Measurements from ENCODE around the gene GIMD1.
A peak's percentile ranks its signal among the peaks of the same experiment; 100 is the strongest.
"Not testable (repeated sequence)": the region's sequence is repeated elsewhere in the genome, so short reads cannot be mapped to it uniquely, and the experiment has no call there.

Gene GIMD1

GRCh38 chr4:106368678-106369077 is at the start of gene GIMD1:
Gene GIMD1 (minus strand): TSS chr4:106368778. CDS start chr4:106367435, 1,343 bp downstream.
- no peak for DNase-seq (ENCODE audit: low spot score)

DNA sequence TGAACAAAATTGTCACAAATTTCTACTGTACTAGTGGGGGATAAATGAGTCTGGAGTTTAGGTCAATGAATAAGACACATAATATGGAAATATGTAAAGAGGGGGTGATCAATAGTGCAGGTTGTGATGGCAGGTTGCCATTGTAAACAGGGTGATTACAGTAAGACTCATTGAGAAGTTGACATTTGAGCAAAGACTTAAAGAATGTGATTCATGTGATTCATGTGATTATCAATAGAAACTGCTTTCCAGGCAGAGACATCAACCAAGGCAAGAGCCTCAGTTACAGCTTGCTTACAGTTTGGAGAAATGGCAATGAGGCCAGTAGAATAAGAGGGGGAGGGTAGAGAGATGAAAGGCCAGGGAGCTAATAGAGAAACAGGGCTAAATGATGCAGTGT is 45.8 kb upstream of the GIMD1 start:
- DNase-seq (ENCODE audit: low spot score): no peak

- DNase-seq (ENCODE audit: low spot score): no peak
Measured at GRCh38 chr4:106409901-106410889, 41.6 kb upstream of the GIMD1 start.

DNA sequence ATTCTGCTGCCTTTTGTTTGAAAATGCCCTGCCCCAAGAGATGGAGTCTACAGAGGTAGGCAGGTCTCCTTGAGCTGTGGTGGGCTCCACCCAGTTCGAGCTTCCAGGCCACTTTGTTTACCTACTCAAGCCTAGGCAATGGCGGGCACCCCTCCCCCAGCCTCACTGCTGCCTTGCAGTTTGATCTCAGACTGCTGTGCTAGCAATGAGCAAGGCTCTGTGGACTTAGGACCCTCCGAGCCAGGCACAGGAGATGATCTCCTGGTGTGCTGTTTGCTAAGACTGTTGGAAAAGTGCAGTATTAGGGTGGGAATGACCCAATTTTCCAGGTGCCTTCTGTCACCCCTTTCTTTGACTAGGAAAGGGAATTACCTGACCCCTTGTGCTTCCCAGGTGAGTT is 39.4 kb upstream of the GIMD1 start:
- DNase-seq (ENCODE audit: low spot score): not testable (repeated sequence)

GRCh38 chr4:106401157-106401556 is 32.6 kb upstream of the GIMD1 start:
- DNase-seq (ENCODE audit: low spot score): no peak

DNA sequence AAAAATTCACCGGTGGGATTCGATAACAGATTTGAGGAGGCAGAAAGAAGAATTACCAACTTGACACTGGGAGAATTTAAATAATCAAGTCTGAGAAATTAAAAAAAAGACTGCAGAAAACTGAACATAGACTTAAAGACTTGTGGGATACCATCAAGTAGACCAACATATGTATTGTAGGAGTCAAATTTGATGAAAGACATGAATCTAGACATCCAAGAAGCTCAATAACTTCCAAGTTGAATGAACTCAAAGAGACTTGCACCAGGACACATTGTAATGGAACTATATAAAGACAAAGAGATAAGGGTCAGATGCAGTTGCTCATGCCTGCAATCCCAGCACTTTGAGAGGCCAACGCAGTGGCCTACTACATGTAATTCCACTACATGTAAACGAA is 30.3 kb upstream of the GIMD1 start:
- not testable (repeated sequence) for DNase-seq (ENCODE audit: low spot score)

- no peak for DNase-seq (ENCODE audit: low spot score)
Measured at GRCh38 chr4:106395582-106395981, 27.0 kb upstream of the GIMD1 start.

DNA sequence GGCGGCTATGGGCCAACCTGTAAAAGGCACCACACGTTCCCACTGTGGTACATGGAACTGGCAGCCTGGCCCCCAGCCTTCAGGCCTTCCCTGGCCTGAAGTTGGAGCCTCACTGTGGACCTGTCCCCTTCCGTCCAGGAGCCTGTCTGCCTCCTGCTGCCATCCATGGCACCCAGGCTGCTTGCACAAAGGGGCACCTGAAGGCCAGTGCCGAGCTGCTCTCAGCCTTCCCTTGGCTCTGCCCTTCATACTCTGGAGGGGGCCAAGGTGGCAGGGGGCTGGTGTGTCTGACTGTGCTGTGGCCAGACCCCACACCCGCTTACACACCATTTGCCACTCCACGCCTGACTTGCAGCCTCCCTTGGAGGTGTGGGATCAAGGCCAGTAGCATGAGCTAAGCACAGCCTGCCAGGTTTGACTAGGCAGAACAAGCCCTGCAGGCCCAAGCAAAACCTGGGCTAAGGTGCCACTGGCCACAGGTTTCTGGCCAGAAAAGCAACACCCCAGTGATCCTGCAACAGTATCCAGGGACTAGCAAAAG is 17.3 kb upstream of the GIMD1 start:
- DNase-seq (ENCODE audit: low spot score): no peak

- no peak for DNase-seq (ENCODE audit: low spot score)
Measured at GRCh38 chr4:106384878-106385277, 16.3 kb upstream of the GIMD1 start.

GRCh38 chr4:106380179-106380578 is 11.6 kb upstream of the GIMD1 start:
- no peak for DNase-seq (ENCODE audit: low spot score)

DNA sequence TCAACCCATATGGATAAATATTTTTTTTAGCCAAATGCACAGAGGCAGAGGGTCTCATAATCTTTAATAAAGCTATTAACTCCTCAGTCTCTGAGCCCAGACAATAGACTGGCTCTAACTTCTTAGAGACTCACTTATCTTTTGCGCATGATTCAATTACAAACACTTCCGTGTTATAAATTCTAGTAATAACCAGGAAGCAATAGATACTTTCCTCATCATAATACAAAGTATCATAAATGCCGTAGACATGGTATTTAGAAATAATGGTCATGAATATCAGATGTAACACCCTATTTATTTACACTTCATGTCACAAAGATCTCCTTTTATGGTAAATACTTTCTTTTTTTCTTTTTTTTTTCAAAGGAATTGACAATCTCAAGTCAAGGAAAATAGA is 4.4 kb upstream of the GIMD1 start:
- no peak for DNase-seq (ENCODE audit: low spot score)

GRCh38 chr4:106371161-106371560 is 2.6 kb upstream of the GIMD1 start:
- no peak for DNase-seq (ENCODE audit: low spot score)

GRCh38 chr4:106370214-106370613 is 1.6 kb upstream of the GIMD1 start:
- no peak for DNase-seq (ENCODE audit: low spot score)

DNA sequence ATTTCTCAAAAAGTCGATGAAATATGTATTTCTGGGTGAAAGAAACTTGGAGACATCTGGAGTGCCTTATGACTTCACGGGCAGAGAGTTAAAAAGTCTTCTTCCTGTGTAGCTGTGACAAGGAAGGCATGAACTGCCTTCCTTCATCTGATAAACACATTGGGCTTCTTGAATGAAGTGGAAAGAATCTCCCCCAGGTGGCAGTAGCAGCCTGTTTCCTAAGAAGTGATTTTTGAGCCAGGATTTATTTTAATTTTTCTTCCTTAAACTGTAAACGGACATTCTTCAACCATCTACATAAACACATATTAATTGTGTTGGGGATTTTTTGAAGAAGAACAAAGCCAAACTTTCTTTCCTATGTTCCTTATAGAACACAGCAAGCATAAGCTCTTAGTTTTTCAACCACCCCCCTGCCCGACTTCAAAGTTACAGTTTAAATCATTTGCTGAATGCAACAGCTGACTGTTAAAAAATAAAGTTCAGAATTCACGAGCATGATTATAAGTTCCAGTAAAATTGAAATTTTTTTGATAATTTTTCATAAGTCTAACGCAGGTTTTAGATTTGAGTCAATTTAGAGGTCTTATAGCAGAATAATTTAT is 980 bp upstream of the GIMD1 start:
- peak; percentile 28 for DNase-seq (ENCODE audit: low spot score)

- no peak for DNase-seq (ENCODE audit: low spot score)
Measured at GRCh38 chr4:106367072-106367471, 1.5 kb downstream of the GIMD1 start.

DNA sequence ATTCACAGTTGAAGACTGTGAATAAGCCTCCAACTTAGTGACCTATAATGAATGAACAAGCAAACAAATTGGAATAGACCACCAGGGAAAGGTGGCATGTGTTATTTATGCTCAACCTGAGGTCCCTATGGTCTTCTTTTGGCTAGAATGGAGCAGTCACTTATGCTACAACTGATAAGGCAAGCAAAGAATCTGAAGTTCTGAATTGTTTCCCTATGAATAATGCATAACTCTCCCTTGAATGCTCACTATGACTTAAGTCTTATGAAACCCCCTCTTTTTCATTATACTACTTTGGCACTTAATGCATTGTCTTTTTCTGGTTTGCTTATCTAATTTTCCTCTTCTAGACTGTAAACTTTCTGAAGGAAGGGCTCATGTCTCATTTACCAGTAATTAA is 2.6 kb downstream of the GIMD1 start:
- DNase-seq (ENCODE audit: low spot score): no peak

DNA sequence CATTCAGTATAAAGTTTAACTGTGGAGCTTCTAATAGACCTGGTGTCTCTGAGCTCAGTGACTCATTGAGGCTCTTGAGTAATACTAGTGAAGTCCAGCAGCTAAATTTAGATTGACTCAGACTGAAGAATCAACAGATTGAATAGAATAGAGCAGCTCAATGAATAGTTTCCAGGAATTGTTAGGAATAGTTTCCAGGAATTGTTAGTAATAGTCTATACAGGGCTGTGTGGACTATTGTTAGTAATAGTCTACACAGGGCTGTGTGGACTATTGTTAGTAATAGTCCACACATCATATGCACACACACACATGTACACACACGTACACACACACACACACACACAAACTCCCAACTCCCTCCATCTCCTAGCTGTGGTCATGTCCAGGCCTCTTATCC is 3.0 kb downstream of the GIMD1 start:
- no peak for DNase-seq (ENCODE audit: low spot score)

- no peak for DNase-seq (ENCODE audit: low spot score)
Measured at GRCh38 chr4:106364282-106364681, 4.3 kb downstream of the GIMD1 start.

DNA sequence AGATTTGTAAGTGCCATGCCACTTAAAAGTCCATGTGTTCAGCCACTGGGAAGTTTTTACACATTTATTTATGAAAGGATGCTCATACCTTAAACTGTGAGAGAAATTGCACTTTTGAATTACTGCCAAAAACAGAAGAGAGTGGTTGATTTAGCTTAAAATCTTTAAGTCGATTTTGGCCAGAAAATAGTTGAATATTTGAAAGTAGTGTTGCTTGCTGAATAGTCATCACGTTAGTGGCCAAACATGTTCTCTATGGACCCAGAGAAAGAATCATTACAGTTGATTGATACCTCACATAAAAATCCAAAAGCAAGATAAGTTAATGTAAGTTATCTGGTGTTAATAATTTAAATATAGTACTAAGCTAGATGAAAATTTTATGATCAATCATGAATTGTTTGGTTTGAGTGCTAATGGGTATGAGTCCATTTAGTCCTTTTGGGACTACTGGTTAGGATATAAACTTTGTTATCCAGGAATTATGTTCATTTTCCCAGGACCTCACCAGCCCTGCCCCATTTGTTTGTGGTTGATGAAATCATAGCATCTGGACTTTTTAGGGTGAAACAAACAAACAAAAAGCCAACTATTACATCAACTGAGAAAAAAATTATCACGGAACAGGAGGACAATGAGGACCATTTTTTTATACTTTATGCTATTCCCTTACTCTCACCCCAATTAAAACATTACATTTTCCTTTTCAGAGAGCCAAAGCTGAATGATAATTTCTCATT is 6.3 kb downstream of the GIMD1 start:
- no peak for DNase-seq (ENCODE audit: low spot score)

DNA sequence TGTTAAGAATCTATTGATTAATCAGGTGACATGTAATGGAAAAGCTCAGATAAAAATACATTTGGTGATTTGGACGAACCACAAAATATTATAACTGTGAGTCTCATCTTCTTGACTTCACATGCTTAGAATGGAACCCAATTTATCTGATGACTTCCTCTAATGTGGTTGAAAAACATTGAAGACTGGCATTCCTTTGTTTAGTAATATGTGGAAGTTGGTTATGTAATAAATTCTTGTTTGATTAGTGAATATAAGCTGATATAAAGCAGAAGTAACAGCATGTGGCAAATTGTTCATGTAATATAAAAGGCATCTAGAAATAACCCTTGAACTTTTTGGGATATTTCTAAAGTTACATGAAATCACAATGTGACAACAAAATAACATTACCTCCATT is 9.7 kb downstream of the GIMD1 start:
- no peak for DNase-seq (ENCODE audit: low spot score)

GRCh38 chr4:106355193-106355592 is 13.4 kb downstream of the GIMD1 start:
- no peak for DNase-seq (ENCODE audit: low spot score)

DNA sequence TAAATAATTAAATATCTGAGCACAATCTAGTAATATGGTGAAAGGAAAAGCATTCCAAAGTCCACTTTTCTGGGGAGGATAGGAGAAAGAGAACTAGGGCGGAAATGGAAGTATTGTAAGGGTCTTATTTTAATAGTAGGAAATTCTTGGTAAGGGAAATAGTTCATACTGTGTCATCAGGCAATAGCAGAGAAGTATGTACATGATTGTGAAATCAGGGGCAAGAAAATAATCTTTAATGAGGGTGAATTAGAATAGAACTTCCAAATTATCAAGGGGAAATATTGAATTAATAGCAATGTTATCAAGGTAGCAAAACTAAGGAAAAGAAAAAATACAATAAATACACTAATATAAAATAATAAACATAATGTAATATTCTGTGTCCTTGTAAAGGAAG is 14.8 kb downstream of the GIMD1 start:
- DNase-seq (ENCODE audit: low spot score): no peak
